G401.6 (cell line): ENCODE results near the gene KNCN.

Experiments
- FAIRE-seq: peaks from 2 replicates; lab custom pipeline; 2012; peaks lifted over from hg19 to GRCh38; lab: Jason Lieb, UNC

Gene KNCN

GRCh38 chr1:46551597-46552095 lies at the start of gene KNCN:
KNCN (minus strand) TSS chr1:46551647; CDS start chr1:46551215, 432 bp downstream.
- no peak for FAIRE-seq

- FAIRE-seq: no peak
These were observed 47.9 kb upstream of the KNCN start for GRCh38 chr1:46599059-46599970.

- no peak for FAIRE-seq
These were observed 45.4 kb upstream of the KNCN start for GRCh38 chr1:46596846-46597245.

GRCh38 chr1:46596036-46596435 lies 44.6 kb upstream of the KNCN start:
- no peak for FAIRE-seq

- no peak for FAIRE-seq
These were observed 43.7 kb upstream of the KNCN start for GRCh38 chr1:46595127-46595526.

GRCh38 chr1:46594063-46594462 lies 42.6 kb upstream of the KNCN start:
- no peak for FAIRE-seq

- FAIRE-seq: no peak
These were observed 41.4 kb upstream of the KNCN start for GRCh38 chr1:46592823-46593222.

GRCh38 chr1:46589529-46589928 lies 38.1 kb upstream of the KNCN start:
- FAIRE-seq: no peak

GRCh38 chr1:46587069-46587468 lies 35.6 kb upstream of the KNCN start:
- no peak for FAIRE-seq

- FAIRE-seq: no peak
These were observed 34.0 kb upstream of the KNCN start for GRCh38 chr1:46585312-46585938.

- FAIRE-seq: no peak
These were observed 32.0 kb upstream of the KNCN start for GRCh38 chr1:46583494-46583893.

GRCh38 chr1:46582972-46583371 lies 31.5 kb upstream of the KNCN start:
- FAIRE-seq: no peak

GRCh38 chr1:46581681-46582455 lies 30.4 kb upstream of the KNCN start:
- FAIRE-seq: no peak

GRCh38 chr1:46580140-46580903 lies 28.9 kb upstream of the KNCN start:
- no peak for FAIRE-seq

- no peak for FAIRE-seq
These were observed 26.2 kb upstream of the KNCN start for GRCh38 chr1:46577671-46578070.

GRCh38 chr1:46576596-46576995 lies 25.1 kb upstream of the KNCN start:
- no peak for FAIRE-seq

GRCh38 chr1:46575778-46576177 lies 24.3 kb upstream of the KNCN start:
- no peak for FAIRE-seq

GRCh38 chr1:46575300-46575699 lies 23.9 kb upstream of the KNCN start:
- FAIRE-seq: no peak

GRCh38 chr1:46571691-46572225 lies 20.3 kb upstream of the KNCN start:
- no peak for FAIRE-seq

GRCh38 chr1:46569884-46570725 lies 18.7 kb upstream of the KNCN start:
- FAIRE-seq: no peak

- no peak for FAIRE-seq
These were observed 17.7 kb upstream of the KNCN start for GRCh38 chr1:46569116-46569515.
